ENCODE data around the gene DNAL1. TPM values are rescaled to one million over a fixed set of nuclear protein-coding genes. Genes with fewer than 3 reads are reported as not detected.

Gene DNAL1
- total and polyA plus RNA-seq, 2 of the 13 experiments (the other 11 are each of a cell fraction or from before 2014, with no cell fraction given): 1.4 to 13.3 TPM

DNA sequence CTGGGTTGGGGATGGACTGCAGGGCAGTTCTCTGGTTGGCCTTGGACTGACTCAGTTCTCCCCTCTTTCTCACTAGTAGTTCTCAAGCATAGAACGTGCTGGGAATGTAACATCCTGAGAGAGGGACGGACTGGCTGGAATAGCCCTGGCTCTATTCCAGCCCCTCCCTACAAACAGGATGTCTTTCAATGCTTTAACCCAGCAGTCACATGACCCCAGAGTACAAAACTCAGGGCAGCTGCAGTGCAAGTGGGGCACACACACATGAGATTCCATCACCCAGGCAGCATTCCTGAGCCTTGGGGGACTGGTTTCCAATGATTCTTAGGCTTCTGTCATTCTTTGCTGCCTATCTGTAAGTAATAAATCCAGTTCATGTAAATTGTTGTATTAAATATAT is 34.1 kb upstream of the DNAL1 start (continued):
- TF ChIP-seq PBX2 (CRISPR knock-in tag; IDR thresholded peaks at IDR 0.05) (no peak), RAD51 (IDR thresholded peaks at IDR 0.05; ENCODE audit: borderline replicate concordance) (peak; percentile 70; the same call in 1 of the 2 replicates), ZNF251 (CRISPR knock-in tag; IDR thresholded peaks at IDR 0.05) (no peak), KDM3A (CRISPR knock-in tag; IDR thresholded peaks at IDR 0.05; ENCODE audit: low read depth) (no peak), ZNF10 (CRISPR knock-in tag; IDR thresholded peaks at IDR 0.05; ENCODE audit: borderline replicate concordance, low read depth) (no peak), KAT8 (CRISPR knock-in tag; IDR thresholded peaks at IDR 0.05) (peak; percentile 44; the same call in 1 of the 2 replicates), ONECUT2 (CRISPR knock-in tag; IDR thresholded peaks at IDR 0.05) (no peak), ATF7-NPFF (CRISPR knock-in tag; IDR thresholded peaks at IDR 0.05; ENCODE audit: low read depth) (no peak), CBX5 (CRISPR knock-in tag; IDR thresholded peaks at IDR 0.05; ENCODE audit: borderline replicate concordance) (no peak), ZBTB37 (CRISPR knock-in tag; IDR thresholded peaks at IDR 0.05) (no peak), ZMYM4 (CRISPR knock-in tag; IDR thresholded peaks at IDR 0.05) (peak; percentile 28; the same call in 1 of the 2 replicates), ZNF503 (CRISPR knock-in tag; IDR thresholded peaks at IDR 0.05) (no peak), SETDB1 (CRISPR knock-in tag; IDR thresholded peaks at IDR 0.05; ENCODE audit: borderline replicate concordance) (no peak), HNRNPK (IDR thresholded peaks at IDR 0.05; ENCODE audit: low read depth, low read length, poor library complexity, severe bottlenecking) (no peak), HIVEP1 (CRISPR knock-in tag; IDR thresholded peaks at IDR 0.05) (no peak), PAXIP1 (CRISPR knock-in tag; conservative IDR thresholded peaks at IDR 0.05) (peak; percentile 28; the same call in 1 of the 2 replicates)
- TF ChIP-seq, protein P1, sequence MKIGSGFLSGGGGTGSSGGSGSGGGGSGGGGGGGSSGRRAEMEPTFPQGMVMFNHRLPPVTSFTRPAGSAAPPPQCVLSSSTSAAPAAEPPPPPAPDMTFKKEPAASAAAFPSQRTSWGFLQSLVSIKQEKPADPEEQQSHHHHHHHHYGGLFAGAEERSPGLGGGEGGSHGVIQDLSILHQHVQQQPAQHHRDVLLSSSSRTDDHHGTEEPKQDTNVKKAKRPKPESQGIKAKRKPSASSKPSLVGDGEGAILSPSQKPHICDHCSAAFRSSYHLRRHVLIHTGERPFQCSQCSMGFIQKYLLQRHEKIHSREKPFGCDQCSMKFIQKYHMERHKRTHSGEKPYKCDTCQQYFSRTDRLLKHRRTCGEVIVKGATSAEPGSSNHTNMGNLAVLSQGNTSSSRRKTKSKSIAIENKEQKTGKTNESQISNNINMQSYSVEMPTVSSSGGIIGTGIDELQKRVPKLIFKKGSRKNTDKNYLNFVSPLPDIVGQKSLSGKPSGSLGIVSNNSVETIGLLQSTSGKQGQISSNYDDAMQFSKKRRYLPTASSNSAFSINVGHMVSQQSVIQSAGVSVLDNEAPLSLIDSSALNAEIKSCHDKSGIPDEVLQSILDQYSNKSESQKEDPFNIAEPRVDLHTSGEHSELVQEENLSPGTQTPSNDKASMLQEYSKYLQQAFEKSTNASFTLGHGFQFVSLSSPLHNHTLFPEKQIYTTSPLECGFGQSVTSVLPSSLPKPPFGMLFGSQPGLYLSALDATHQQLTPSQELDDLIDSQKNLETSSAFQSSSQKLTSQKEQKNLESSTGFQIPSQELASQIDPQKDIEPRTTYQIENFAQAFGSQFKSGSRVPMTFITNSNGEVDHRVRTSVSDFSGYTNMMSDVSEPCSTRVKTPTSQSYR (CRISPR knock-in tag; IDR thresholded peaks at IDR 0.05; ENCODE audit: borderline replicate concordance): no peak

Measured in HepG2 (cell line).